IPS-20b (cell line): ENCODE results near the gene CMTM1.

ENCODE experiments used
- H3K27ac ChIP-seq: one replicate; pipeline ENCODE4 v1.5.1; 2013; ENCODE audit warnings: low read length
- H3K27me3 ChIP-seq: 2 replicates; pipeline ENCODE4 v1.6.1; 2013; ENCODE audit warnings: mild to moderate bottlenecking, low read length, inconsistent platforms; ENCODE audit not compliant: insufficient read depth
- H3K36me3 ChIP-seq: 2 replicates; pipeline ENCODE4 v1.6.1; 2013; ENCODE audit warnings: low read depth, mild to moderate bottlenecking, inconsistent platforms, low read length, moderate library complexity; ENCODE audit not compliant: insufficient read depth
- H3K4me1 ChIP-seq: 2 replicates; pipeline ENCODE4 v1.6.1; 2013; ENCODE audit warnings: mild to moderate bottlenecking, control low read depth, inconsistent platforms, low read length, moderate library complexity; ENCODE audit not compliant: insufficient read depth
- H3K4me3 ChIP-seq: 2 replicates; pipeline ENCODE4 v1.5.1; 2013; ENCODE audit warnings: mild to moderate bottlenecking, low read length, inconsistent platforms
- H3K9ac ChIP-seq: 2 replicates; pipeline ENCODE4 v1.6.1; 2013; ENCODE audit warnings: low read depth, mild to moderate bottlenecking, inconsistent platforms, low read length, moderate library complexity
- H3K9me3 ChIP-seq: 2 replicates; pipeline ENCODE4 v1.6.1; 2013; ENCODE audit warnings: mild to moderate bottlenecking, low read depth, low read length, inconsistent platforms; ENCODE audit not compliant: insufficient read depth

Gene CMTM1, protein sequence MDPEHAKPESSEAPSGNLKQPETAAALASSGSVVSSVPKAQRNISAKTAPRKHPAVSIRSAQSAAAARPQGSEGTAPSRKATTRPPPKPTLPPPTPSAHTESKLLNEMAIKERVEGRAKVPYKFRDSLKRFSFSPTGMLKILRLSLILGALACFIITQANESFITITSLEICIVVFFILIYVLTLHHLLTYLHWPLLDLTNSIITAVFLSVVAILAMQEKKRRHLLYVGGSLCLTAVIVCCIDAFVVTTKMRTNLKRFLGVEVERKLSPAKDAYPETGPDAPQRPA

DNA sequence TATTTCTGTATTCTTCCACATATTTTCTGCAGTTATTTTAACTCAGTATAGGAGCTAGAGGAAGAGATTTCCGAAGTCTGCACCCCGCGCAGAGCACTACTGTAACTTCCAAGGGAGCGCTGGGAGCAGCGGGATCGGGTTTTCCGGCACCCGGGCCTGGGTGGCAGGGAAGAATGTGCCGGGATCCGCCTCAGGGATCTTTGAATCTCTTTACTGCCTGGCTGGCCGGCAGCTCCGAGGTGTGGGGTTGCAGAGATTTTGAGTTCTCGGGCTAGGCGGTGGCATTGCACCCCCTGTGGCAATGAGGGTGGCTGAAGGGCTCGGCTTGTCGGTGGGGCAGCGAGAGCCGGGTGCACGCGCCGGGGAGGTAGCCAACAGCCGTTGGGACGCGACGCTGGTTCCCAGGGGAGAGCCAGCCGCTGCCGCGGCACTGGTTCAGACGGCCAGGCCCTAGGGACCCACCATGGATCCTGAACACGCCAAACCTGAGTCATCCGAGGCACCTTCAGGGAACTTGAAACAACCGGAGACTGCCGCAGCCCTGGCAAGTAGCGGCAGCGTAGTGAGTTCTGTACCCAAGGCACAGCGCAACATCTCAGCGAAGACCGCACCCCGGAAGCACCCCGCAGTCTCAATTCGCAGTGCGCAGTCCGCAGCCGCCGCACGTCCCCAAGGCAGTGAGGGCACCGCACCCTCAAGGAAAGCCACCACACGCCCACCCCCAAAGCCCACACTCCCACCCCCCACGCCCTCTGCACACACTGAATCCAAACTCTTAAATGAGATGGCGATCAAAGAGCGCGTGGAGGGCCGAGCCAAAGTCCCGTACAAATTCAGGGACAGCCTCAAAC is at the start of gene CMTM1:
TSS of gene CMTM1 (plus strand) at position 389 of the 851 bp plus-strand sequence. CDS start at position 464, 75 bp downstream.
- Histone ChIP-seq H3K36me3 (peaks cover 9% of the 10 kb centered on the region), H3K9ac (no peak within 1 kb of the TSS), H3K27me3 (no peaks in the 10 kb centered on the region), H3K9me3 (no peaks in the 10 kb centered on the region), H3K4me1 (no peaks in the 10 kb centered on the region), H3K27ac (no peak within 1 kb of the TSS), H3K4me3 (no peak within 1 kb of the TSS)

DNA sequence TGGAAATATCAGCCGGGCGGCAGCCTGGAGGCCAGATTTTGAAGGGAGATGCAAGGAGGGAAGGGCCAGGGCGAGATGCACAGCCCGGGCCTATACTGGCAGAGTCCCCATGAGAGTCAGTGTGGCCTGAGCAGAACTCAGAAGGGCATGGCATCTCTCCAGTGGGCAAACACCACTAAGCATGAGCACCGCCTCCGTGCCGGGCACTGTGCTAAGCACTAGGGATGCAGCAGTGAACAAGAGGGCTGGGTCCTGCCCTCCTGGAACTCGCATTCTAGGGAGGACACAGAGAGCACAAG is 49.8 kb upstream of the CMTM1 start:
- no peak overlapping the region for H3K27ac ChIP-seq
- H3K4me1 ChIP-seq, result peaks cover 20% of the 10 kb centered on the region
- H3K36me3 ChIP-seq, result no peaks in the 10 kb centered on the region
- H3K4me3 ChIP-seq, result no peak overlapping the region
- no peaks in the 10 kb centered on the region for H3K27me3 ChIP-seq
- H3K9ac ChIP-seq, result no peak overlapping the region
- no peaks in the 10 kb centered on the region for H3K9me3 ChIP-seq

DNA sequence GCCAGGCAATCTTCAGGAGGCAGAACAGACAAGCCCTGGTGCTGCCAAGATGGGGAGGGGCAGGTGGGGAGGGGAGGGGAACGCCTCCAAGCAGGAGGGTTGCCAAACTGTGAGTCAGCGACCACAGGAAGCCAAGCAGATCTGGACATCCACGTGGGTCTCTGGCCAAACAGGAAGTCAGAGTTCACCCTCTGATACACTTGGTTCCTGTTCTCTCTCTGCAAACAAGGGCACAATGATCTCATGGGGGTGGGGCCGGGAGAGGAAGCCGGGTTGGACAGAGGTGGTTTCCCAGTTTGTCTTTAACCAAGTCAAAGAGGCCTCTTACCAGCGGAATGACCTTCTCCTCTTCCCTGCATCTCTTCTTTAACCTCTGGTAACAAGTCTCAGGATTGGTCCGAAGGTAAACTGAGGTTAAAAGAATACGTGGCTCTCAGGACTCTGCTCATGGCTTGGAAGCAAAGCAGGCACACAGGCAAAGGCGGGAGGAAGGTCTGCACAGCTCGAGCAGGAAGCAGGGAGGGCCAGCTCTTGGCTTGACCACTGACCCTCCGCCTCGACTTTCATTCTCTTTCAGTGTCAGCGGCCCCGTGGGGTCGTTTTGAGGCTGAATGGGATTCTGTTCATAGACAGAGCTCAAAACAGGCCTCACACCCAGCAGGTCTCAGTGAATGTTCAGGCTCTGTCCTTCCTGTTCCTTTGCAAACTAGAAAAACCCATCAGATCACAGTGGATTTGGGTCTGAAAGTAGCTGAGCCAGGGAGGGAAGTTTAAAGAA is 49.2 kb upstream of the CMTM1 start:
- H3K4me3 ChIP-seq, result no peak overlapping the region
- no peak overlapping the region for H3K27ac ChIP-seq
- no peaks in the 10 kb centered on the region for H3K36me3 ChIP-seq
- no peaks in the 10 kb centered on the region for H3K27me3 ChIP-seq
- H3K9me3 ChIP-seq, result no peaks in the 10 kb centered on the region
- peaks cover 20% of the 10 kb centered on the region for H3K4me1 ChIP-seq
- H3K9ac ChIP-seq, result 0 out of 2 replicates have a peak overlapping the region, but pooled peaks have one; percentile 11

DNA sequence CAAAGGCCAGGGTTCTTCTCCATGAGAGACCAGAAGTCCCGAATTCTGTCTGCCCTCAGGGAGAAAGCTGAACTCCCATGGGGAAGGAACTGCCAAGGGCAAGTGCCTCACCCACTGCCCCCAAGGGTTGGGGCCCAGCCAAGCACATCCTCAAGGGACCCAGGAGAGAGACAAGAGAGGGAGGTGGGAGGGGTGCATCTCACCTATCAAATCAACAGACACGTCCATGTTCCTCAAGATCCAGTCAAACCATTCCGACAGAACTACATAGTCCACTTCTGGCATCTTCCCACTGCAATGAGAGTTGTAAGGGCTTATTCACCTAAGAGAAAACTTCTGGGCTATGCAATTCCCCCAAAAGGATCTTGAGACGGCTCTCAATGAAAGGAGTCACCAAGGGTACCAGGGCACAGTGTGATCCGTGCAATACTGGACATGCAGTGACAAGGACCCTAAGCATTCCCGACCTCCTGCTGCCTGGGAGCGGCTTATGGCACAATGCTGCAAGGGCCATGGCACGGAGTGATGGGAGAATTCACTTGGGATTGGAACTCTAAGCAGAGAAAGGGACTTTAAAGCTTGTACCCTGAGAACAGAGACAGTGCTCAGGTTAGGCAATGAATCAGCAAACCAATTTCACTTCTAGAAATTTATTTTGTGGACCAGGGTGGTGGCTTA is 48.5 kb upstream of the CMTM1 start:
- Histone ChIP-seq H3K36me3 (no peaks in the 10 kb centered on the region), H3K4me1 (peaks cover 14% of the 10 kb centered on the region), H3K4me3 (no peak overlapping the region), H3K27ac (no peak overlapping the region), H3K9me3 (no peaks in the 10 kb centered on the region), H3K27me3 (no peaks in the 10 kb centered on the region), H3K9ac (0 out of 2 replicates have a peak overlapping the region, but pooled peaks have one; percentile 11)

DNA sequence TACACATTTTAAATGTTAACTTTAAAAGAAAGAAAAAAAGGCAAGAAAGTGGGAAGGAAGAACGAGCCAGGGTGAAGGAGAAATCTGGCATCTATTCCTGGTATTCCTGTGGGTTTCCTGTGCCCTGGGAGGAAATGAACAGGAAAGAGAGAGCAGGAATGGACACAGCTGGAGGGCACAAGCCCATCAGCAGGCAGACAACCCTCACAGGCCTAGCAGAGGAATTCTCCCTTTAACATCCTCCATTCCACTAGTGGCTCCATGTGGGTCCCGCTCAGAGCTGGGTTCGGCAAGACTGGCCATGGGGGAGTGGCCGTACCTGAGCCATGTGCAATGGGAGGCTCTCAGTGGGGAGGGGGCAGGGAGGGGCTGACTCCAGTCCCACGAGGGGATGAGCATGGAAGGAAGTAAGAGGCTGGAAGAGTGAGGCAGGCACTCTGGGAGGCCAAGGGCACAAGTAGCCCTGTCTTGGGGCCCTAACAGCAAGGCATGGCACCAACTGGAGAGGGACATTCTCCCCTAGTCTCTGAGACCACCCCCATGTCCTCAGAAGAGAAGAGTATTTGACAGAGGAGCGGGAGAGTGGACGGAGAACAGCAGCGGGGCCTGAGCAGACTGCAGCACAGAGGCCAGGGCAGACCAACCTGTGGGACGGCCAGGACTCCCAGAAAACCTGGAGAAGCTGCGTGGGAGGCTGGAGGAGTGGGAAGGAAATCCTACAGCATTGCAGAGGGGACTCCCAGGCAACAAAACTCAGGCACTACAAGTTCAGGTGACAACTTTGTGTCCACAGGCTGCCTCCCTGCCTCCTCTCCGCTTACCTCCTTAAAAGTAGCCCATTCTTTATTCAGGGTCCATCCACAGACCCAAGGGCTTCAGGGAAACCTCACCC is 46.5 kb upstream of the CMTM1 start:
- H3K4me3 ChIP-seq, result no peak overlapping the region
- no peaks in the 10 kb centered on the region for H3K9me3 ChIP-seq
- no peaks in the 10 kb centered on the region for H3K36me3 ChIP-seq
- H3K27me3 ChIP-seq, result no peaks in the 10 kb centered on the region
- no peak overlapping the region for H3K9ac ChIP-seq
- H3K27ac ChIP-seq, result no peak overlapping the region
- H3K4me1 ChIP-seq, result peaks cover 7% of the 10 kb centered on the region

DNA sequence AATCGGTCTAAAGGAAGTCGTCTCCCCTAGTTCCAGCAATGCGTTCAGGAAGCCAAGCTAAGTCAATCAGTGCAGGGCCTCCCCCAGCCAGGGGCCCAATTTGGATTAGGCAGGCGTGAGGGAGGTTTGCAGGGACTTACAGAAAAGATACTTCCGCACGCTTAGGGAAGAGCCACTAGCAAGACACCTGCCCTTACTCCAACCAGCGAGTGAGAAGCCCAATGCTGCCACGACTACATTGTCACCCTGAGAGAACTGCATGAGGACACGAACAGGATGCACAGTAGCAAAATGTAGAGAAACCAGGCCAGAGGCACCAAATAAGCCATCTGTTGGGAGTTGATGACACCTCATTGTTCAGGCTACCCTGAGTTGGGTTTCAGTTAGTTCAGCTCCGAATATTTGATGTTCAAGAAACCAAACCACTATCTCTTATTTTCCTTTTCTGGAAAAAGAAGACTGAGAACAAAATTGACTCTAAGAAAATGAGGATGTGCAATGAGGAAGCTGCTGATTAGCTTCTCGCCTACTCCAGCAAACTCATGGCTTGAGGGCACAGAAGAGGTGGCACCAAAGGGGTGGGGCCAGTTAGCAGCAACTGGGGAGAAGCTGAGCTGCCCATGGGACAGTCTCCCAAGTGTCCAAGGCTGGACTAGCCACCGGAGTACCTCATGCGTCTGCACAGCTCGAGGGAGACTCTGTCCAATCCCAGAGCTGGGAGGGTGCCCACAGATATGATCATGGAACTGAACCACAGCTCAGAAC is 45.7 kb upstream of the CMTM1 start:
- Histone ChIP-seq H3K36me3 (no peaks in the 10 kb centered on the region), H3K27me3 (no peaks in the 10 kb centered on the region), H3K4me3 (no peak overlapping the region), H3K9ac (no peak overlapping the region), H3K27ac (no peak overlapping the region), H3K4me1 (peaks cover 7% of the 10 kb centered on the region), H3K9me3 (no peaks in the 10 kb centered on the region)

DNA sequence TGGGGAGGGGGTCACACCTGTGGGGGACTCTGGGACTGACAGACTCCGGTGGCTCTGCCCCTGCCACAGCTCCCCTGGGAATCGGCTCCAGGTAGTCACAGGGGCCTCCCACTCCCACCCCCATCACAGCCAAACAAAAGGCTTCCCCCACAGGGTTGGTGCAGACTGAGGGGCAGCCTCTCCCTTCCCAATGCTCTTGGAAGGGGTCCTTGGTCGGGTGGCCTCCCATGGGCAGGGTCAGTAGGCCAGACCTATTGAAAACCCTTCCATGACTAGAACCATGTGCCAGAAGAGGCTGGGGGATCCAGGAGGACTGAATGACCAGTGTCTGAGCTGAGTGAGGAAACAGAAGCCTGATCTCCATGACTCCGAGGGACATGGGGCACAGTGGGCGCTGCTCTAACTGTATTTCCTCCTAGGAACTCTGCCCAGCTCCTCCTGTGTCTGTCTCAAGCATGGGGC is 45.0 kb upstream of the CMTM1 start:
- no peak overlapping the region for H3K27ac ChIP-seq
- no peak overlapping the region for H3K9ac ChIP-seq
- no peak overlapping the region for H3K4me3 ChIP-seq
- H3K4me1 ChIP-seq, result peaks cover 7% of the 10 kb centered on the region
- no peaks in the 10 kb centered on the region for H3K36me3 ChIP-seq
- H3K9me3 ChIP-seq, result no peaks in the 10 kb centered on the region
- H3K27me3 ChIP-seq, result no peaks in the 10 kb centered on the region

DNA sequence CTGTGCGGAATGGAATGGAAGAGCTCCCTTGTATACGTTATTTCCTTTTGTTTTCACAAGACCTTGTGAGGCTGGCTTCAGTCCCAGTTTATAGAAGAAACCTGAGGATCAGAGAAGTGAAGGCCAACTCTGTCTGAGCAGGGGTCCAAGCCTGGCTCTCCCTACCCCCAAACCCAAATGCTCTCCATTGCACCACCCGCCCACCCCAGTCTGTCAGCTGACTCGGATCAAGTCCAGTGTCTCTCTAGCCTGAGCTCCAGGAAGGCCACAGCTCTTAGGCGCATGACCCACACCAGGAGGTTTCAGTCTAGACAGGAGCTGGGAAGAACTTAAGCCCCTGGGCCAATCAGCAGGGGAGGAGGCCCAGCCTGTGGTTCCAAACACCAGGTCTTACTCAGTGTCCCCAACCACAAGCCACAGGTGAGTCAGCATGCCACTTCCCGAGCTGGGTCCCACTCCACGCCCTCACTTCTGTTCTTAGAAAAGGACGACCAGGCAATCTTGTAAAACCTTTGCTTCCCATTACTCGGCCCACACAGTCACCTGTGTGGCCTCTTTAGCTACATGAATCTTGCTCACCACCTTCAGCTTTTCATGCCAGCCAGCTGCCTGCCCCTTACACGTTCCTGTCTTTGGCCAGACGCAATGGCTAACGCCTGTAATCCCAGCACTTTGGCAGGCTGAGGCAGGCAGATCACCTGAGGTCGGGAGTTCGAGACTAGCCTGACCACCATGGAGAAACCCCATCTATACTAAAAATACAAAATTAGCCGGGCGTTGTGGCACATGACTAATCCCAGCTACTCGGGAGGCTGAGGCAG is 44.1 kb upstream of the CMTM1 start:
- Histone ChIP-seq H3K27me3 (no peaks in the 10 kb centered on the region), H3K4me1 (peaks cover 3% of the 10 kb centered on the region), H3K27ac (no peak overlapping the region), H3K4me3 (no peak overlapping the region), H3K9me3 (no peaks in the 10 kb centered on the region), H3K36me3 (no peaks in the 10 kb centered on the region), H3K9ac (no peak overlapping the region)

DNA sequence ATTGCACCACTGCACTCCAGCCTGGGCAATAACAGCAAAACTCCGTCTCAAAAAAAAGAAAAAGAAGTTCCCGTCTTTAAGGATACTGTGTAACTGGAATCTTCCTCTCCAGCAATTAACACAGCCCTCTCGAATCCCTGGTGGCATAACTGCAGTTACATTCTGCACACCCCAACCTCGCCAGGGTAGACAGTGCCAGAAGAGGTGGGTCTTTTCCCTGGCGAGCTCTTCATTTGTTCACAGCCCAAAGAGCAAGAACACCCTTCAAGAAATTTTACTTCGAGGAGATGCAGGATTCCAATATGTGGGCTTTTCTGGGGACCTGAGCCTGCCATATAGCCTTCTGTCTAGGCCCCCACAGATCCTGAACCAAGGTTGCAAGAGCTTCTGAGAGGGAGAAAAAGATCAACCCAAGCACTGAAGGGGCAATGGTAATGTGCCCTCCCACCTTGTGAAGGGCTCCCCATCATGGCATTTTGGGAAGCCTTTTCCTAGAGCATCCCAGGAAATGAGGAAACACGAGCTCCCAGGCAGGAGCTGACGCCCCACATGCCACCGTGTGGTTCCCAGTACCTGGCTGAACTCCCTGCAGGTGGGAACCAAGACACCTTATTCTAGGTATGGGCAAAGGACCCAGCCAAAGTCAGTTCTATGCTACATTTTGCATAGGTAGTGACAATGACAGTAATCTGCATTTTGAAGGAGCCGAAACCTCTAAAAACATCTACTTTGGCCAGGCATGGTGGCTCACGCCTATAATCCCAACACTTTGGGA is 43.2 kb upstream of the CMTM1 start:
- H3K9ac ChIP-seq, result no peak overlapping the region
- no peak overlapping the region for H3K27ac ChIP-seq
- no peaks in the 10 kb centered on the region for H3K4me1 ChIP-seq

More for the DNA sequence above, 43.2 kb upstream of the CMTM1 start:
- H3K36me3 ChIP-seq, result no peaks in the 10 kb centered on the region
- no peaks in the 10 kb centered on the region for H3K9me3 ChIP-seq
- no peaks in the 10 kb centered on the region for H3K27me3 ChIP-seq
- no peak overlapping the region for H3K4me3 ChIP-seq
